Body of pancreas (tissue), 4 donors: ENCODE results near the gene CLBA1. TPM values are rescaled to one million over a fixed set of nuclear protein-coding genes. Genes with fewer than 3 reads are reported as not detected.
A peak's percentile ranks its signal among the peaks of the same experiment; 100 is the strongest.

ENCODE experiments used
- ATAC-seq: fragments of 150-250 bp; one replicate; pipeline ENCODE4 v1.9.1; 2016
- DNase-seq, 4 donors: peaks; one replicate each; pipeline ENCODE4 v3.0.0-alpha.2; 2019
- H3K27ac ChIP-seq, 4 donors: fragments of 200-600 bp; sonication (generic); 1 replicate in 3 of 4; 2 replicates in 1 of 4; pipeline versions ENCODE4 v1.5.1 to v1.6.1; 2016 to 2019; ENCODE audit warnings: mild to moderate bottlenecking in 1 of 4, mixed read lengths in 1 of 4, moderate library complexity in 1 of 4
- H3K27me3 ChIP-seq, 2 donors: fragments of 200-600 bp; sonication (generic); one replicate each; pipeline ENCODE4 v1.6.0; 2016; ENCODE audit warnings: mild to moderate bottlenecking in 1 of 2
- H3K36me3 ChIP-seq, 2 donors: fragments of 200-600 bp; sonication (generic); replicated peaks in 1 of 2; 2 replicates each; pipeline ENCODE4 v1.5.1; 2016; ENCODE audit warnings: low read depth in 2 of 2; ENCODE audit not compliant: insufficient read depth in 1 of 2
- H3K4me1 ChIP-seq: fragments of 200-600 bp; sonication (generic); one replicate; pipeline ENCODE4 v1.6.0; 2016
- H3K4me3 ChIP-seq, 2 donors: fragments of 200-600 bp; sonication (generic); 1 replicate in 1 of 2; 2 replicates in 1 of 2; pipeline ENCODE4 v1.5.1; 2016 to 2019
- H3K9me3 ChIP-seq, 3 donors: fragments of 200-600 bp; sonication (generic); 1 replicate in 2 of 3; 2 replicates in 1 of 3; pipeline ENCODE4 v1.5.1; 2016
- POLR2A ChIP-seq, 3 donors: fragments of 450-650 bp; IDR thresholded peaks; one replicate each; pipeline ENCODE4 v1.6.1; 2016; ENCODE audit warnings: antibody characterized with exemption in 3 of 3, mild to moderate bottlenecking in 2 of 3
- WGBS, 2 donors: methylation state at CpG; one replicate each; pipeline ENCODE4 v1.1.5; 2017; 5-methylcytosine and 5-hydroxymethylcytosine counted together
- intact Hi-C: fragments of 100-400 bp; cut with DNase I; formaldehyde crosslinking; loops from one replicate; pipeline ENCODE4 v1.15.1; 2023
- total RNA-seq, 2 donors: library from RNA; depleted of rRNA; stranded (reverse); fragments of >200 nt; gene quantifications; one replicate each; pipeline ENCODE4 v1.1.0, GENCODE V29; 2016
- TF ChIP-seq, protein P1 (sequence below), 7 experiments: fragments of 450-650 bp in 4 of 7; fragments of 200-600 bp in 3 of 7; sonication (generic) in 3 of 7; IDR thresholded peaks; one replicate each; pipeline ENCODE4 v1.5.1; 2016 to 2019; ENCODE audit warnings: antibody characterized with exemption in 7 of 7

Gene CLBA1
- total RNA-seq, 2 donors from 2014 or later: 8.6 to 21.1 TPM

- intact Hi-C loops: loop anchor here (5.0 kb wide), 1 partner anchor 72 kb away; no protein-coding TSS in a partner anchor
- no peaks in the 10 kb centered on the region for H3K9me3 ChIP-seq
- TF ChIP-seq POLR2A (IDR thresholded peaks at IDR 0.05): no peak
- TF ChIP-seq, protein P1, sequence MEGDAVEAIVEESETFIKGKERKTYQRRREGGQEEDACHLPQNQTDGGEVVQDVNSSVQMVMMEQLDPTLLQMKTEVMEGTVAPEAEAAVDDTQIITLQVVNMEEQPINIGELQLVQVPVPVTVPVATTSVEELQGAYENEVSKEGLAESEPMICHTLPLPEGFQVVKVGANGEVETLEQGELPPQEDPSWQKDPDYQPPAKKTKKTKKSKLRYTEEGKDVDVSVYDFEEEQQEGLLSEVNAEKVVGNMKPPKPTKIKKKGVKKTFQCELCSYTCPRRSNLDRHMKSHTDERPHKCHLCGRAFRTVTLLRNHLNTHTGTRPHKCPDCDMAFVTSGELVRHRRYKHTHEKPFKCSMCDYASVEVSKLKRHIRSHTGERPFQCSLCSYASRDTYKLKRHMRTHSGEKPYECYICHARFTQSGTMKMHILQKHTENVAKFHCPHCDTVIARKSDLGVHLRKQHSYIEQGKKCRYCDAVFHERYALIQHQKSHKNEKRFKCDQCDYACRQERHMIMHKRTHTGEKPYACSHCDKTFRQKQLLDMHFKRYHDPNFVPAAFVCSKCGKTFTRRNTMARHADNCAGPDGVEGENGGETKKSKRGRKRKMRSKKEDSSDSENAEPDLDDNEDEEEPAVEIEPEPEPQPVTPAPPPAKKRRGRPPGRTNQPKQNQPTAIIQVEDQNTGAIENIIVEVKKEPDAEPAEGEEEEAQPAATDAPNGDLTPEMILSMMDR (IDR thresholded peaks at IDR 0.05): no peak
- DNase-seq (peak in 1 of 4 donors; percentile 11), ATAC-seq (no peak)
- H3K36me3 ChIP-seq: no peaks in the 10 kb centered on the region
- no peak overlapping the region for H3K4me3 ChIP-seq
- WGBS, 2 donors: 87 to 98% methylated on average over 6 to 13 of the region's 14 CpGs
- H3K27ac ChIP-seq: no peak overlapping the region
- H3K27me3 ChIP-seq: no peaks in the 10 kb centered on the region
- H3K4me1 ChIP-seq: peaks cover 78% of the 10 kb centered on the region
Observed at GRCh38 chr14:104974665-104975390, 10.8 kb upstream of the CLBA1 start.

- Histone ChIP-seq H3K36me3 (no peaks in the 10 kb centered on the region), H3K27me3 (no peaks in the 10 kb centered on the region), H3K27ac (no peak overlapping the region), H3K9me3 (no peaks in the 10 kb centered on the region), H3K4me1 (peaks cover 87% of the 10 kb centered on the region), H3K4me3 (no peak overlapping the region)
- TF ChIP-seq, protein P1 (IDR thresholded peaks at IDR 0.05): no peak
- no peak for TF ChIP-seq POLR2A (IDR thresholded peaks at IDR 0.05)
- ATAC-seq: no peak
- intact Hi-C loops: loop anchor here (5.0 kb wide), 1 partner anchor 72 kb away; no protein-coding TSS in a partner anchor
- peak in 1 of 4 donors; percentile 6 for DNase-seq
- 47 to 80% methylated on average over 1 to 21 of the region's 21 CpGs for WGBS, 2 donors
Observed at GRCh38 chr14:104975481-104976197, 9.9 kb upstream of the CLBA1 start.

- peak; percentile 86 to 90 (median 88) for DNase-seq
- 33 to 38% methylated on average over 15 to 21 of the region's 21 CpGs for WGBS, 2 donors
- peak; percentile 67 for ATAC-seq
- no peaks in the 10 kb centered on the region for H3K36me3 ChIP-seq
- no peaks in the 10 kb centered on the region for H3K27me3 ChIP-seq
- intact Hi-C loops: loop anchor here (5.0 kb wide), 1 partner anchor 71 kb away; no protein-coding TSS in a partner anchor
- no peaks in the 10 kb centered on the region for H3K9me3 ChIP-seq
- H3K4me1 ChIP-seq: peaks cover 89% of the 10 kb centered on the region
- no peak overlapping the region for H3K4me3 ChIP-seq
- no peak for TF ChIP-seq POLR2A (IDR thresholded peaks at IDR 0.05)
- TF ChIP-seq, protein P1 (IDR thresholded peaks at IDR 0.05): peak; percentile 87 to 97 (median 95)
- H3K27ac ChIP-seq: no peak overlapping the region
Observed at GRCh38 chr14:104976198-104977007, 9.2 kb upstream of the CLBA1 start.

DNA sequence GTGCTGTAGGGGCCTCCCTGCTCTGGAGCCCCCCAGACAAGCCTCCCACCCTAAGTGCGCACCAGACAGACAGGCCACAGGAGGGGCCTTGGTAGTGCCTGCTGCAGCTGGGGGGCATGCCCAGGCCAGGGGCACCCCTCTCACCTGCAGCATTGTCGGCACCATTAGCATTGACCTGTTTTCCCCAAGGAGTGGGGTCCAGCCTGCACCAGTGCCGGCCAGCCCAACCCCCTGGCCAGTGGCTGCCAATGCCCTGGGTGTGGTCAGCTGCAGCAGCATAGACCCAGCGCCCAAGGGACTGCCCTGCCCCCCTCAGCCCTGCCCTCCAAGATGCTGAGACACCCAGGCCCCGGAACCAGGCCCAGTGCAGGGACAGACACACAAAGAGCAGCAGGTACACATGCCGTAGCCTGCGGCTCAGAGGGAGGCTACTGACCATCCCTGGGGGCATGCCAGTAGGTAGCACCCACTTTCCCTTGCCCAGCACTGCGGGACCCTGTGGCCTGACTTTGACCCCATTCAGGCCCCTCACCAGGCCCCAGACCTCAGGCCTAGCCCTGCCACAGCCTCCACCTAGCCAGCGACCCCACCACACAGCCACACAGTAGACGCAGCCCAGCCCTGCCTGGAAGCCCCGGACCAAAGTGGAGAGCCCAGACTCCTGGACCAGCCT lies 8.4 kb upstream of the CLBA1 start:
- H3K9me3 ChIP-seq: no peaks in the 10 kb centered on the region
- intact Hi-C loops: loop anchor here (5.0 kb wide), 1 partner anchor 70 kb away; no protein-coding TSS in a partner anchor
- H3K4me1 ChIP-seq: peaks cover 83% of the 10 kb centered on the region
- no peaks in the 10 kb centered on the region for H3K36me3 ChIP-seq
- DNase-seq (peak in 1 of 4 donors; percentile 9), ATAC-seq (no peak)
- no peak overlapping the region for H3K27ac ChIP-seq
- no peak overlapping the region for H3K4me3 ChIP-seq
- no peak for TF ChIP-seq POLR2A (IDR thresholded peaks at IDR 0.05)
- TF ChIP-seq, protein P1 (IDR thresholded peaks at IDR 0.05): no peak
- H3K27me3 ChIP-seq: no peaks in the 10 kb centered on the region
- 50 to 100% methylated on average over 1 to 8 of the region's 11 CpGs for WGBS, 2 donors
